ENCODE data around the gene BUB1B.
A peak's percentile ranks its signal among the peaks of the same experiment; 100 is the strongest.
"Not testable (repeated sequence)": the region's sequence is repeated elsewhere in the genome, so short reads cannot be mapped to it uniquely, and the experiment has no call there.

The BUB1B gene

GRCh38 chr15:40136470-40137302 lies 24.2 kb upstream of the BUB1B start:
- no peak for DNase-seq

GRCh38 chr15:40137303-40138200 lies 23.3 kb upstream of the BUB1B start:
- no peak for DNase-seq

GRCh38 chr15:40138201-40138570 lies 22.7 kb upstream of the BUB1B start:
- not testable (repeated sequence) for DNase-seq

GRCh38 chr15:40142428-40142827 lies 18.4 kb upstream of the BUB1B start:
- DNase-seq = no peak

GRCh38 chr15:40146037-40146436 lies 14.8 kb upstream of the BUB1B start:
- no peak for DNase-seq

- no peak for DNase-seq
These were observed 11.5 kb upstream of the BUB1B start for GRCh38 chr15:40149339-40149738.

- peak in 1 of 2 donors; percentile 9 for DNase-seq
These were observed 10.5 kb upstream of the BUB1B start for GRCh38 chr15:40150163-40150925.

- DNase-seq = no peak
These were observed 9.4 kb upstream of the BUB1B start for GRCh38 chr15:40151499-40151898.

- no peak for DNase-seq
These were observed 8.9 kb upstream of the BUB1B start for GRCh38 chr15:40151991-40152390.

- DNase-seq = not testable (repeated sequence)
These were observed 6.0 kb upstream of the BUB1B start for GRCh38 chr15:40154821-40155220.

GRCh38 chr15:40155270-40155910 lies 5.5 kb upstream of the BUB1B start:
- no peak for DNase-seq

GRCh38 chr15:40157778-40158447 lies 3.0 kb upstream of the BUB1B start:
- no peak for DNase-seq

GRCh38 chr15:40160021-40160420 lies 848 bp upstream of the BUB1B start:
- no peak for DNase-seq

- DNase-seq = no peak
These were observed 973 bp downstream of the BUB1B start for GRCh38 chr15:40161693-40162391.

- no peak for DNase-seq
These were observed 1.7 kb downstream of the BUB1B start for GRCh38 chr15:40162552-40162951.

- no peak for DNase-seq
These were observed 3.0 kb downstream of the BUB1B start for GRCh38 chr15:40163657-40164416.

GRCh38 chr15:40167374-40167773 lies 6.5 kb downstream of the BUB1B start:
- DNase-seq = not testable (repeated sequence)

- no peak for DNase-seq
These were observed 14.3 kb downstream of the BUB1B start for GRCh38 chr15:40175160-40175559.

GRCh38 chr15:40182358-40183029 lies 21.6 kb downstream of the BUB1B start:
- no peak for DNase-seq

Measured in CD4-positive, alpha-beta T cell treated with Interleukin-1 beta for 1 hour (primary cell).